ENCODE data around the gene MYO7B.

Gene MYO7B

DNA sequence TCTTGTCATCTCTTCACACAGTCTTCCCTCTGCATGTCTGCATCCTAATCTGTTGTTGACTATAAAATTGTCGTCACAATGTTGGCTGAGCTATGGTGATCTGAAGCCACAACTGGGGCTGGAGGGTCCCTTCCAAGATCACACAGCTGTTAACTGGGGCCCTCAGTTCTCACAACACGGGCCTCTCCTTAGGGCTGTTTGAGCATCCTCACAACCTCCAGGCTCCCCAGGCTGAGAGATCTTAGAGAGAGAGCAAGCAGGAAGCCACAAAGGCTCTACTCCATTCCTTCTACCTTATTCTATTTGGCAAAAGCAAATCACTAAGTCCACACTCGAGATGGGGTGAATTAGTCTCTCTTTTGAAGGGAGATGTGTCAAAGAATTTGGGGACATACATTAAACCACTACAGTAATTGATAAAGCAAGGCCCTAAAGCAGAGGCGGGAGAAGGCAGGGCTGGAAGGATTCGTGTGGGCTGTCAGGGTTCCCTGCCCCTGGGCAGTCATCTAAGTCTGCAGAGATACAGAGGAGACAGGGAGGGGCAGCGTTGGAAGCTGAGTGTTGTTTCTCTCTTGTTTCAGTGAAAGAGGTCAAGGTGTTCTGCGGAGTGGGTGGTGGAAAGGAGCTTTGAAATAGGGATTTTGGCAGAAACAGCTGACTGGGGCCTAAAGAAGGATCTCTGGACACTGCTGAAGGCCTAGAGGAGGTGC, 15.9 kb downstream of the MYO7B start:
- Histone ChIP-seq H3K36me3 (ENCODE audit: control insufficient read depth, insufficient read depth, low read length) (no peaks in the 10 kb centered on the region), H3K9me3 (ENCODE audit: control insufficient read depth, low read length) (no peaks in the 10 kb centered on the region), H3K27me3 (ENCODE audit: control insufficient read depth, insufficient read depth, low read length, poor library complexity, severe bottlenecking) (no peaks in the 10 kb centered on the region), H3K4me1 (ENCODE audit: control insufficient read depth, insufficient read depth, low read length) (no peaks in the 10 kb centered on the region), H3K4me3 (ENCODE audit: insufficient read depth, low read depth, low read length) (no peak overlapping the region), H3K27ac (ENCODE audit: insufficient read depth, low read depth, low read length, poor library complexity, severe bottlenecking) (no peak overlapping the region)
- WGBS, 2 experiments = 89 to 90% methylated on average over 6 of the region's 7 CpGs

DNA sequence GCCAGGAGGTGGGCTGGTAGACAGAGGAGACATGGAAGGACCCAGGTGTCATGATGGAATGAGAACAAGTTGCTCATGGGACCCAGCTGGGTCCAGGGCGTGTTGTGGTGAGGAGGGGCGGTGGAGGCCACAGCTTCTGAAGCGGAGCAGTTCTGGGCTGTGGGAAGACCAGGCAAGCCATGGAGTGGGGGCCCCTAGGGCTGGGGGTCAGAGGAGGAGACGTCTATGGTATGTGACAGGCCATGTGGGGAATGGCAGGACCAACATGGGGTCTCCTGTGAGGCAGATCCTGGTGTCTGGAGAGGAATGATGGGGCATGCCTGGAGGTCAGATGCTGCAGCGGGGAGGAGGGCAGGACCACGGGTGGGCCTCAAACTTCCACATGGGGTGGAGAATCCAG, 16.9 kb downstream of the MYO7B start:
- 88 to 90% methylated on average over 6 of the region's 6 CpGs for WGBS, 2 experiments
- no peak overlapping the region for H3K27ac ChIP-seq (ENCODE audit: insufficient read depth, low read depth, low read length, poor library complexity, severe bottlenecking)

DNA sequence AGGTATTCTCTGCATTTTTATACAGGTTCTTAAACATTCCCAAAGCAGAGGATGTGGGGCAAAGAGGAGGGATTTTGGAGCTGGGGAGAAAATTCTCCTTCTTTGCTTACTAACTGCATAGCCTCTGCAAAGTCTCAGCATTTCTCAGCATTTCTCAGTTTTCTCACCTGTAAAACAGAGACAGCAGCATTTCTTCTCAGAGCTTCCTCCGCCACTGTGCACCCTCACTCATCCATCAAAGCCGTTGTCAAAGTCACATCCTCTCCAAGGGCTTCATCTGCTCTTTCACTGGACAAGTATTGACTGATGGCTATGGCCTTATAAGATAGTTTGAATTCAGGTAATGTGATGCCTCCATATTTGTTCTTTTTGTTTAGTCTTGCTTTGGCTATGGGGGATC, 17.4 kb downstream of the MYO7B start:
- no peak overlapping the region for H3K4me3 ChIP-seq (ENCODE audit: insufficient read depth, low read depth, low read length)
- H3K4me1 ChIP-seq (ENCODE audit: control insufficient read depth, insufficient read depth, low read length) = no peaks in the 10 kb centered on the region
- no peaks in the 10 kb centered on the region for H3K9me3 ChIP-seq (ENCODE audit: control insufficient read depth, low read length)
- no peak overlapping the region for H3K27ac ChIP-seq (ENCODE audit: insufficient read depth, low read depth, low read length, poor library complexity, severe bottlenecking)
- H3K36me3 ChIP-seq (ENCODE audit: control insufficient read depth, insufficient read depth, low read length) = no peaks in the 10 kb centered on the region
- no peaks in the 10 kb centered on the region for H3K27me3 ChIP-seq (ENCODE audit: control insufficient read depth, insufficient read depth, low read length, poor library complexity, severe bottlenecking)
- 90 to 97% methylated on average over 2 of the region's 2 CpGs for WGBS, 2 experiments

More for the DNA sequence above, 16.9 kb downstream of the MYO7B start:
- Histone ChIP-seq H3K36me3 (ENCODE audit: control insufficient read depth, insufficient read depth, low read length) (no peaks in the 10 kb centered on the region), H3K4me1 (ENCODE audit: control insufficient read depth, insufficient read depth, low read length) (no peaks in the 10 kb centered on the region), H3K27me3 (ENCODE audit: control insufficient read depth, insufficient read depth, low read length, poor library complexity, severe bottlenecking) (no peaks in the 10 kb centered on the region), H3K4me3 (ENCODE audit: insufficient read depth, low read depth, low read length) (no peak overlapping the region), H3K9me3 (ENCODE audit: control insufficient read depth, low read length) (no peaks in the 10 kb centered on the region)

DNA sequence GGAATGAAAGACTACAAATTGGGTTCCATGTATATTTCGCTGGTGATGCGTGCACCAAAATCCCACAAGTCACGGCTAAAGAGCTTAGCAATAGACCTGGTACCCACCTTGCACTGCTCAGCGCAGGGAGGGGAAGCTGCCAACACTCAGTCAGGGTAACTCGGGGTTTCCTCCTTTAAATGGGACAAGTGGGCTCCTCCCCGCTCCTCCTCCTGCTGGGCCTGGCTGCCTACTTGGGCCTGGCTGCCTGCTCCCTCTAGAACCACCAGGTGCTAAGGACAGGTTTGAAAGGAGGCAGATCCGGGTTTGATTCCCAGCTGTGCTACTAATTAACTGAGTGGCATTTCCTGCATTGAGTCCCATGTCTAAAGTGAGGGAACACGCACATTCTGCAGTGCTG, 23.4 kb downstream of the MYO7B start:
- Histone ChIP-seq H3K4me1 (ENCODE audit: control insufficient read depth, insufficient read depth, low read length) (no peaks in the 10 kb centered on the region), H3K36me3 (ENCODE audit: control insufficient read depth, insufficient read depth, low read length) (no peaks in the 10 kb centered on the region), H3K27ac (ENCODE audit: insufficient read depth, low read depth, low read length, poor library complexity, severe bottlenecking) (no peak overlapping the region), H3K27me3 (ENCODE audit: control insufficient read depth, insufficient read depth, low read length, poor library complexity, severe bottlenecking) (no peaks in the 10 kb centered on the region), H3K9me3 (ENCODE audit: control insufficient read depth, low read length) (no peaks in the 10 kb centered on the region), H3K4me3 (ENCODE audit: insufficient read depth, low read depth, low read length) (no peak overlapping the region)
- 87 to 88% methylated on average over 8 of the region's 8 CpGs for WGBS, 2 experiments

DNA sequence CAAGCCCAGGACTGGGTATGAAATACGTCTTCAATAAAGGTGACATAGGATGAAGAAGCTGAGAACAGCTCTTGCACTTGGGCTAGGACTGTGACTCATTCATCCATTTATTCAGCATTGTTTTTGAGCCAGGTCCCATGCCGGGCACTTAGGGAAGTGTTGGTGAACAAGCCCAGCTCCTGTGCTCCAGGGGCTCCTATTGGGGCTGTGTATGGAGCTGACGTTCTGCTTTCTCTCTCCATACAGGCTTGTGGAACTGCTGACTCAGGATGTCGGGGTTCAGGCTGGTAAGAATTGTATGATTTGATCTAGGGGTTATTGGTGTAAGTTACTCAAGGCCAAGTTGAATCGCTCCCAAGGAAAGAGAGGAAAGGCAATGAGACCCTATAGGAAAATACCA, 24.0 kb downstream of the MYO7B start:
- H3K36me3 ChIP-seq (ENCODE audit: control insufficient read depth, insufficient read depth, low read length) = no peaks in the 10 kb centered on the region
- no peaks in the 10 kb centered on the region for H3K4me1 ChIP-seq (ENCODE audit: control insufficient read depth, insufficient read depth, low read length)
- no peaks in the 10 kb centered on the region for H3K27me3 ChIP-seq (ENCODE audit: control insufficient read depth, insufficient read depth, low read length, poor library complexity, severe bottlenecking)
- H3K4me3 ChIP-seq (ENCODE audit: insufficient read depth, low read depth, low read length) = no peak overlapping the region
- H3K27ac ChIP-seq (ENCODE audit: insufficient read depth, low read depth, low read length, poor library complexity, severe bottlenecking) = no peak overlapping the region
- no peaks in the 10 kb centered on the region for H3K9me3 ChIP-seq (ENCODE audit: control insufficient read depth, low read length)
- WGBS, 2 experiments = 87 to 89% methylated on average over 5 of the region's 5 CpGs

DNA sequence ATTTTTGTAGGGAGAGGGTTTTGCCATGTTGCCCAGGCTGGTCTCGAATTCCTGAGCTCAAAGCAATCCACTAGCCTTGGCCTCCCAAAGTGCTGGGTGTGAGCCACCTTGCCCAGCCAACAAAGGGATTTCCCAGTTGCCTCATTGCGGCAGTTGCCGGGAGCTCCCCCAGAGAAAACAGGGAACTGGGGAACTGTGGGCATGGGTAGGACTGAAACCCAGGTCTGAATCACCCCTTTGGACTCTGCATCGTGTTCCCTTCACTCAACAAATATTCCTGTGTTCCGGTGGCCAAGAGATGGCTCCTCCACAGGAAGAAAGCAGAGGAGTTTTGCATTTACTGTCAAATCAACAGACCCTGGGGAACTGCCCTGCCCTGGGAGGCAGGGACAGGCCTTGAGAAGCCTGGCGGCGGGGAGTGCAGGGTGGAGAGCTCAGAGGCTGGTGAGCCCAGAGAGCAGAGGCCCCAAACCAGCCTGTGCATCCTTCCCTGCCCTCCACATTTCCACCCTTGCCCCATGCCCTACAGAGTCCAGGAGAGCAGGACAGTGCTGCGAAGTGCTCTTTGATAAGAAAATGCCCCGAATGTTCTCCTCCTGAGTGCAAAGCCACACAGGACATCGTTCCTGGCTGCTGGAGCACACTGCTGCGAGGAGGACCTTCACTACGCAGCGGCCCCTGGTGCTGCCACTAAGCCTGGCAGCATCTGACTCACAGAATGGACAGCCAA, 24.9 kb downstream of the MYO7B start:
- Histone ChIP-seq H3K9me3 (ENCODE audit: control insufficient read depth, low read length) (no peaks in the 10 kb centered on the region), H3K27me3 (ENCODE audit: control insufficient read depth, insufficient read depth, low read length, poor library complexity, severe bottlenecking) (no peaks in the 10 kb centered on the region), H3K27ac (ENCODE audit: insufficient read depth, low read depth, low read length, poor library complexity, severe bottlenecking) (no peak overlapping the region), H3K4me1 (ENCODE audit: control insufficient read depth, insufficient read depth, low read length) (no peaks in the 10 kb centered on the region), H3K36me3 (ENCODE audit: control insufficient read depth, insufficient read depth, low read length) (no peaks in the 10 kb centered on the region), H3K4me3 (ENCODE audit: insufficient read depth, low read depth, low read length) (no peak overlapping the region)
- 86 to 87% methylated on average over 13 of the region's 13 CpGs for whole genome bisulfite sequencing, 2 experiments

DNA sequence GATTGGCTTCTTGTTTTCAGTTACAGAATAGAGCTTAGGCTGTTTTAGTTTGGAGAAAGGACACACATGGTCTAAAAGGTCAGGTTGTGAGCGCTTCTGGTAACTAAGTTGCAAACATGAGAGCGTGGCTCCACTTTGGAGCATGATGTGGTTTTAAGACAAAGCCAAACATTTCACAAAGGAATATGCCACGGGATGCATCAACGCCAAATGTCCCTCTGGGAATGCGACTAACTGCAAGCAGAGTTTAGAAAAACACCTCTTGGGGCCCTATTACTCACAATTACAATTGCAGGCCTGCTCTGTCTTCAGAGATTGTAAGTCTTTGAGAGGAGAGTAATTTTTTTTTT, 25.4 kb downstream of the MYO7B start:
- 94 to 95% methylated on average over 5 of the region's 5 CpGs for WGBS, 2 experiments
- no peaks in the 10 kb centered on the region for H3K9me3 ChIP-seq (ENCODE audit: control insufficient read depth, low read length)
- H3K27ac ChIP-seq (ENCODE audit: insufficient read depth, low read depth, low read length, poor library complexity, severe bottlenecking) = no peak overlapping the region
- no peaks in the 10 kb centered on the region for H3K36me3 ChIP-seq (ENCODE audit: control insufficient read depth, insufficient read depth, low read length)
- H3K27me3 ChIP-seq (ENCODE audit: control insufficient read depth, insufficient read depth, low read length, poor library complexity, severe bottlenecking) = no peaks in the 10 kb centered on the region
- no peaks in the 10 kb centered on the region for H3K4me1 ChIP-seq (ENCODE audit: control insufficient read depth, insufficient read depth, low read length)
- H3K4me3 ChIP-seq (ENCODE audit: insufficient read depth, low read depth, low read length) = no peak overlapping the region

DNA sequence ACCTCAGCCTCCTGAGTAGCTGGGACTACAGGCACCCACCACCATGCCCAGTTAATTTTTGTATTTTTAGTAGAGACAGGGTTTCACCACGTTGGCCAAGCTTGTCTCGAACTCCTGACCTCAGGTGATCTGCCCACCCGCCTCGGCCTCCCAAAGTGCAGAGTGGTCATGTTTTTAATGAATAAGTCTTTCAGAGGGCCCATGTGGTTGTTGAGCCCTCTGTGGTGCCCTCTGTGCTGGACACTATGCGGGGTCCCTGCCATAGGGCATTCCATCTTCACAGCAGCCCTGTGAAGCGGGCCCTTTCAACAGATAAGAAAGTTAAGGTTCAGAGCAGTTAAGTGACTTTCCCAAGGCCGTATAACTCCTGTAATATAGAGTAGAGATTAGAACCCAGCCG, 25.9 kb downstream of the MYO7B start:
- Histone ChIP-seq H3K27me3 (ENCODE audit: control insufficient read depth, insufficient read depth, low read length, poor library complexity, severe bottlenecking) (no peaks in the 10 kb centered on the region), H3K9me3 (ENCODE audit: control insufficient read depth, low read length) (no peaks in the 10 kb centered on the region), H3K4me3 (ENCODE audit: insufficient read depth, low read depth, low read length) (no peak overlapping the region), H3K36me3 (ENCODE audit: control insufficient read depth, insufficient read depth, low read length) (no peaks in the 10 kb centered on the region), H3K4me1 (ENCODE audit: control insufficient read depth, insufficient read depth, low read length) (no peaks in the 10 kb centered on the region), H3K27ac (ENCODE audit: insufficient read depth, low read depth, low read length, poor library complexity, severe bottlenecking) (no peak overlapping the region)
- 92 to 95% methylated on average over 8 of the region's 8 CpGs for WGBS, 2 experiments

DNA sequence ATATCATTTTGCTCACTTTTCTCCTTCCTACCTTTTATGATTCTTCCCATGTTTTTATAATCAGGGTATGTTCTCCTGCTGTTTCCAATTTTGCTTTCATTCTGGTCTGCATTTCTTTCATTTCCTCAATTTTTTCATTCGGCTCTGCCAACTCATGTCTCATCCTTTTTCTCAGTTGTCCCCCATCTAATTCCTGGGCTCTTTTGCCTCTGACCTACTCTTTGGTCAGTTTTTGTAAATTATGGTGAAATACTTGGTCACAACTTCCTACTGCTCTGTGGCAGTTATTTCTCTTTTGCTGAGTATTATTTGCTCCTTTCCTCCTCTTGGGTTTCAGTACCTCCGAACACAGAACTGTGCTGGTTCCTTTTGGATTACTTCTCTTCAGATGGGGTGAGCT, 27.5 kb downstream of the MYO7B start:
- no peaks in the 10 kb centered on the region for H3K36me3 ChIP-seq (ENCODE audit: control insufficient read depth, insufficient read depth, low read length)
- 88% methylated on average over 1 to 2 of the region's 2 CpGs for WGBS, 2 experiments
- no peak overlapping the region for H3K4me3 ChIP-seq (ENCODE audit: insufficient read depth, low read depth, low read length)
- H3K4me1 ChIP-seq (ENCODE audit: control insufficient read depth, insufficient read depth, low read length) = no peaks in the 10 kb centered on the region
- no peak overlapping the region for H3K27ac ChIP-seq (ENCODE audit: insufficient read depth, low read depth, low read length, poor library complexity, severe bottlenecking)
- no peaks in the 10 kb centered on the region for H3K9me3 ChIP-seq (ENCODE audit: control insufficient read depth, low read length)
- H3K27me3 ChIP-seq (ENCODE audit: control insufficient read depth, insufficient read depth, low read length, poor library complexity, severe bottlenecking) = no peaks in the 10 kb centered on the region

DNA sequence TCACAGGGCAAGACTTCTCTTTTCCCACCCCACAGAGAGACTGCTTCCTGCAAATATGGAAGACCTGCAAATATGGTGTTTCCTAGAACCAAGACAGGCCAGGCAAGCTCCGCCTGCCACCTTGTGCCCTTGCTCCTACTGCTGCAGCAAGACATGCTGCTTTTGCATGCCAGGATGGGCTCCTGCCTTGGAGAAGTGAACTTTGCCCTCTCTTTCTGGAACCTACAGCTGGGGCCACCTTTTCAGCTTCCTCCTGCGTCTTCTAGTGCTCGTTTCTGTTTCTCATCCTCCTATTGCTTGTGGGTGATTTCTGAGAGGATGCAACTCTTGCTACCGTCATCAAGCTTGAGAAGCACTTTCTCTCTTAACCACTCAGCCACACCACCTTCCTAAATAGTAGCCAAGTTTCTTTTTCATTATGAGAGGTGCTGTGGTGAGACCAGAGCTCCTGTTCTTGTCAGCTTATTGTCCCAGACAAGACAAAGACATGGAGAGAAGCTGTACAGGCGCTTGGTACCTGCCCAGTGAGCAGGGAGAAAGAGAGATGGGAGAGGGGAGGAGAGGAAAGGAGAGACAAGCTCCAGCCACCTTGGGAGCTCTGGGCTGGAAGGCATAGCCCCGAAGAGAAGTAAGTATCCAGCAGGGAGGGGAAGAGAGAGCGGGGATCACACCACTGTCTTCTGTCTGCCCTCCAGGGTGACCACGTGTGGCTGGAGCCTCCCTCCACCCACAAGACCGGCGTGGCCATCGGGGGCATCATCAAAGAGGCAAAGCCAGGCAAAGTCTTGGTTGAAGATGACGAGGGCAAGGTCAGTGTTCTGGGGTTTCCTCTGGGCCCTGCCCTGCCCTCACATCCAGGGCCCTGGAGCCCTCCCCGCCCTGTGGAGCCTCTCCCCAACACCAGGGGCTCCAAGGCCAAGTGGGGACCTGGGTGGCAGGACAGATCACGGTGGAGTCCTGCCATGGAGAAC, 28.3 kb downstream of the MYO7B start:
- no peak overlapping the region for H3K27ac ChIP-seq (ENCODE audit: insufficient read depth, low read depth, low read length, poor library complexity, severe bottlenecking)
- no peak overlapping the region for H3K4me3 ChIP-seq (ENCODE audit: insufficient read depth, low read depth, low read length)
- no peaks in the 10 kb centered on the region for H3K4me1 ChIP-seq (ENCODE audit: control insufficient read depth, insufficient read depth, low read length)
- no peaks in the 10 kb centered on the region for H3K27me3 ChIP-seq (ENCODE audit: control insufficient read depth, insufficient read depth, low read length, poor library complexity, severe bottlenecking)
- no peaks in the 10 kb centered on the region for H3K36me3 ChIP-seq (ENCODE audit: control insufficient read depth, insufficient read depth, low read length)
- H3K9me3 ChIP-seq (ENCODE audit: control insufficient read depth, low read length) = no peaks in the 10 kb centered on the region
- 92 to 93% methylated on average over 13 to 14 of the region's 14 CpGs for WGBS, 2 experiments
